GM21423 (cell line): Measurements from ENCODE around the gene CDKL1.
"Not testable (repeated sequence)": the region's sequence is repeated elsewhere in the genome, so short reads cannot be mapped to it uniquely, and the experiment has no call there.

Experiments used
- ATAC-seq: cut with Tn5 transposase; IDR thresholded peaks from one replicate; pipeline ENCODE4 v1.9.1; 2021; ENCODE audit warnings: mild to moderate bottlenecking, moderate library complexity; ENCODE audit not compliant: unreplicated experiment

CDKL1 gene

DNA sequence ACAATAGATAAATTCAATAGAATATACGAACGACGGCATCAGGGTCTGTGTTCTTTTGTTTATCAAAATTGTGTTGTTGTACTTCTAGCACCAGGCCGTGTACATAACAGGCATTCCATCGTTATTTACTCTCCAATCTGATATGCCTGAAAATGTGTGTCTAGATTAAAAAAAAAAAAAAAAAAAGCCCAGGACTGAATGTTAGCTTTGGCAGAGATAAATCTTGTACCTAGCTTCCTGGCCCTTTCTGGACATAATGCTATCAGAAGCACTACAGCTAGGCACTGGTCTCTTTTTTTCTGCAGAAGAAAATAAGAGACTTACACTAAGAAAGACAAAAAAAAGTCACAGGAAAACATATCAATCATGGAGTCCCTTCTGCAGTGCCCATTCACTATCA is 37.0 kb downstream of the CDKL1 start:
- ATAC-seq: no peak

DNA sequence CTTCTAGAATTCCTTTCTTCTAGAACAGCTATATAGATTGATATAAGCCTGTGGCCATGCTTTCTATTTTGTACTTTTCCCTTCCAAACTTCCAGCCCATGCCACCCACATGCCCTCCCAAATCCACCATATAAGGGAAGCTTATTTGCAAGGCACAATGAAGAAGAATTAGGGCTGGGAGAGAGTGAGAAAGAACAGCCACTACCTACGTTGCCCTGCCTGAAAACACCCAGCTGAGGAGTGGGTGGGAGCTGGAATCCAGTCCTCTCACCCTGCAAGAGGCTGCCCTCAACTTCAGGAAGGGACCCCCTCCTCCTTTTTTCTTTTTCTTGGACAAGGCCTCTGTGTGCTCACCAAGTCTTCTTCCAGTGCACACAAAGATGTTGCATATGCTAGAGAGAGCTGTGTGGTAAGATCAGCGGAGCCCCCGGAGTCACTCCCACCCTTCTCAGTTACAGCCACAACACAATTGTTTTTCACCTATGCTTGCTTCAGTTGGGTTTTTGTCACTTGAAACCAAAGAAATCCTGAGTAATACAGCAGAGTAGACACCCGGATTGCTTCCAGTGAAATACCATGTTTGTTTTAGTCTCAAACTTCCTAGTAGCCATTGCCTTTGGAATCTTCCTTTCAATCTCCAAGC is 38.8 kb downstream of the CDKL1 start:
- ATAC-seq: no peak

DNA sequence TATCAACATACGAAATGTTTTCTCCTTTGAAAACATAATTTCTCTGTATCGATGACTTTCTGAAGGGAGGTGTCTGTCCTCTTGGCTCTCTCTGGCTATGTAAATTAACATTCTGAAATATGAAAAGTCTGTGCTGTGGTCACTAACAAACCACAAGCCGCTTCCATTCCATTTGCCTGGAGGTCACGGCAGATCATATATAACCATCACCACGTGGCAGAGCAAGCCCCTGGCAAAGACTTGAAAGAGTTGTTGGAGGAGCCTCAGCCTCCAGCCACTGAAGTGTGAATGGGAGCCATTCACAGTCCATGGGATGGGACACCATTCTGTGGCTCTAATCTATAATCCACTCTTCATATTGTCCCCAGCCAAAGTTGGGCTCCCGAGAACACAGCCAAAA is 39.6 kb downstream of the CDKL1 start:
- no peak for ATAC-seq

DNA sequence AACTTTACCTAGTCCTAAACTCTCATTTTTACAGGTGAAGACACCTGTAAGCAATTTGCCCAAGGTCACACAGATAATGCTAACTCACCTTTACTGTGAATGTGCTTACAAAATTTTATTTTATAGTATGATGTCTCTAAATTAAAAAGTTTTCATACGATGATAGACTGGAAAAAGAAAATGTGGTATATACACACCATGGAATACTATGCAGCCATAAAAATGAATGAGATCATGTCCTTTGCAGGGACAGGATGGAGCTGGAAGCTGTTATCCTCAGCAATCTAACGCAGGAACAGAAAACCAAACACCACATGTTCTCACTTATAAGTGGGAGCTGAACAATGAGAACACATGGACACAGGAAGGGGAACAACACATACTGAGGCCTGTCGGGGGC is 40.4 kb downstream of the CDKL1 start:
- not testable (repeated sequence) for ATAC-seq

DNA sequence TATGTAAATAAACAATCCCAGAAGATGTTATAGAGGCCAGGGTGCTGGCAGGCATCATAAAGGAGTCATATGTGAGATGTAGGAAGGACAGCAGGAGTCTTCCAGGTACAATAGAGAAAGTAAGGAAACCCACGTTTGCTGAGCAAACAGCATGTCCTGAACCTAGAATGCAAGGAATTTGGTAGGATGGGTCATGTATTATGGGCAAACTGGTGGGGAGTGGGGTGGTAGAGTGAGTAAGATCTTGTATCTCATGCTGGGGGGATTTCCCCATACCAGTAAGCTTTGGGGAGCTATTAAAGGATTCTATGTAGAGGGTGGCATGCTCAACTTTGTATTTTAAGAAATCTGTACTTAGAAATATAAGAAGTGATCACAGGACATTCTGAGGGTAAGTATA is 41.0 kb downstream of the CDKL1 start:
- ATAC-seq: no peak

DNA sequence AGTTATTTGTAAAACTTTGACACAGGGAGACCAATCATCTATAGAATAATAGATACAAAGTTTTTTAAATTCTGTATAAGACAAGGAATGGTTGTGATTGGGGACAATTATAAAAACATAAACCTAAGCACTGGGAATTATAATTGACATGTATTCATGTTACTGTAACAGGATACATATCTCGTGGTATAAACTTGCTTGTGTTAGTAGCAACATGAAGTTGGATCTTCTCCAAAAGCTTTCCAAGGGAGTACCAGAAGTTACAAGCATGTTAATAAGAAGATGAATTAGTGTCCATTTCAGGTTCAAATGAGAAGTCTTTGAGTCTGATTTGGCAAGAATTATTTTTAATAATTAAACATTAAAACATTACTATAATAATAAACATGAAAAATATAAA is 42.2 kb downstream of the CDKL1 start:
- ATAC-seq: no peak

DNA sequence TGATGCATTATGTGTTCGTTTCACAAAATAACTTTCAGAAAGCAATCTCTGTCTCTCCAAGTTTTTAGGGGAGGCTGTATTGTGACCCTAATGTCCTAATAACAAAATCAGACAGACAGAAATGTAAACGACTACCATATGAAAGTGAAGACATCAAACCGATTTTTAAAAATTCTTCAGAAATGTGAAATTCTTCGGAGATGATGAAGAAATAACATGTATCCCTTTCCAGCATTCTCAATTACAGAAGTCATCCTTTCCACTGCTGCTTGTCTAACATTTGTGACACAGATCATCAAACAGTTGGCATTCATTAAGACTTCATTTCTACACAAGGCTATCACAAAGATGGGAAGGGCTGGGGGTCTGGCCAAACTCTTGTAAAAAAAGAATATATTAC is 43.6 kb downstream of the CDKL1 start:
- no peak for ATAC-seq

DNA sequence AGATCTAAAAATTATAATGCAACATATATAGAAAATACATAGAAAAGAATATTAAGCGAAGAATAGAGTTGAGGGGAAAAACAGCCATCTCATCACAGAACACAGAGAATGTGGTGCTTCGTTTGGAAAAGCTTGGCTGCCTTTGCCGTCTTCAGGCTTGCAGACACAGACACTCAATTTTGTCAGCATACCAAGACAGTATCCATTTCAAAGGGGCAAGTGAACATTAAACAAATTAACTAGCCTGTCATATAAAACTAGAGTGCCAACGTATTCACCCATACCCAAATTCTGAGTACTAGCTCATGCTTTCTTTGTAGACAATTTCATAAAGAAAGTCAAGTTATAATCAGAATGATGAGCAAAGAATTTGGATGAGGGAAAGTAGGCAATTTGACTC is 44.1 kb downstream of the CDKL1 start:
- no peak for ATAC-seq

DNA sequence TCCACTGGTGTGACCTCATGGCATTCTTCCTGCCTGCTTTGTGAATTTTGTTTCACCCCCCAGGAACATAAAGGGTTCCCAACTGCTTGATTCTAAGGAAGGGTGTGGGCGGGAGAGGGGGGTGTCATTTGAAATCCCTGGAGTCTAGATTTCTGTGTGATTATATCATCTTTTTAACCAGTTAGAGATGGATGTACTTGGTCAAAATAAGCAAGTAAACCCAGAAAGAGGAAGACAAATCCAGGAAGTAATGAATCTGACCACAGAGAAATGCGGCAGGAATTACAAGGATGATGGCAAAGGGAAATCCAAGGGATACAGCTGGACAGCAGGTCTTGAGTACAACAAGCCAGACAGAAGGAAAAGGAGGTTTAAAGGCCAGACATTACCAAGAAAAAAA is 45.7 kb downstream of the CDKL1 start:
- no peak for ATAC-seq

DNA sequence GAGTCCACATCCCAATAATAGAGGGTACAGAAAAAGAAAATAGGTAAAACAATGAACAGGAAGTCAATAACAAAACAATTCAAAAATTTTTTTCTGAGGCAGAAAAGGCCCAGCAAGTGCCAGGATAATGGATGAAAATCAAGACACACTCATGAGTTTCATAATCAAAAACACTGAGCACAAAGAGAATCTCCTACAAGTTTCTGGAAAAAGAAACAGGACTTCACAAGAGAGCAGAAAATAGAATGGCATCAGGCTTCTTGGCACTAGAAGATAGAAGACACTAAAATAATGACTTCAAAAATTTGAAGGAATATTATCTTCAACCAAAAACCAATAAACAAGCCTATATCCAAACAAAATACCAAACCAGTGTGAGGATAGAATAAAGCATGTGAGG is 47.7 kb downstream of the CDKL1 start:
- no peak for ATAC-seq

DNA sequence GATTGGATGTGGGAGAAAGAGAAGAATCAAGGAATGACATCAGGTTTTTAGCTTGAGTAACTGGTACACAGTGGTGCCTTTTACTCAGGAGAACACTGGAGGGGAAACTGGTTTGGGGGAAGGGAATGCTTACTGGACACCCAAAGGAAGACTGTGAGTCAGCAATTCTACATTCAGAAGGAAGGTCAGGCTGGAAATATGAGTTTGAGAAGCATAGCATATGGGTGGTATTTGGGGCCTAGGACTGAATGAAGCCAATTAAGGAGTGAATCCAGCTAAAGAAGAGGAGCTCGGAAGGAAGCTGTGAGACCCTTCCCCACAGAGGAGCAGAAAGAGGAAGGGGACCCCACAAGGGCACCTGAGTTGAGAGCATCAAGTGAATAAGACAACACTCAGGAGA is 49.2 kb downstream of the CDKL1 start:
- no peak for ATAC-seq

DNA sequence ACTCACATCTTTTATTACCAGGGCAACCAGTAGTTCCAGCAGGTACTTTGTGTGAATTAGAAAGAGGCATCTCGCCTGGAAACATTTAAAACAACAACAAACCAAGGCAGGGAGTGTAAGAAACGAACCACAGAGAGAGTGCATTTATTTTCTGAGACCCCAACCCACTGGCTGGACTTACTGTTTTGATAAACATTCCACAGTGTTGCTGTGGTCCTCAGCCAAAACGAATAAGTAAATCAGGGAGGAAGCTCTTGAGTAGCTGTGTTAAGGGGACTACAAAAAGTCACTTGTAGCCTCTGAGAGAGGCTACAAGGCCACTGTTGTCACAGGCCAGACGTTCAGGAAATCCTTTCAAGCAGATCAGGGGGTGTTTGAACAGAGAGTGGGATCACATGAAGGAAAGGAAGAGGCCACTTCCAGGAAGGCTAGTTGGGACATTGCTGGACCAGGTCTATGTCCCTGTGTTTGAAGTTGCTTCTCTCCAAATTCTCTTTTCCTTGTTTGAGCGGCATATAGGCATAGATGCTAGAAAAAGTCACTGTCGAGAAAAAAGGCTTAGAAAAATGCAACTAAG is 50.7 kb downstream of the CDKL1 start:
- no peak for ATAC-seq

DNA sequence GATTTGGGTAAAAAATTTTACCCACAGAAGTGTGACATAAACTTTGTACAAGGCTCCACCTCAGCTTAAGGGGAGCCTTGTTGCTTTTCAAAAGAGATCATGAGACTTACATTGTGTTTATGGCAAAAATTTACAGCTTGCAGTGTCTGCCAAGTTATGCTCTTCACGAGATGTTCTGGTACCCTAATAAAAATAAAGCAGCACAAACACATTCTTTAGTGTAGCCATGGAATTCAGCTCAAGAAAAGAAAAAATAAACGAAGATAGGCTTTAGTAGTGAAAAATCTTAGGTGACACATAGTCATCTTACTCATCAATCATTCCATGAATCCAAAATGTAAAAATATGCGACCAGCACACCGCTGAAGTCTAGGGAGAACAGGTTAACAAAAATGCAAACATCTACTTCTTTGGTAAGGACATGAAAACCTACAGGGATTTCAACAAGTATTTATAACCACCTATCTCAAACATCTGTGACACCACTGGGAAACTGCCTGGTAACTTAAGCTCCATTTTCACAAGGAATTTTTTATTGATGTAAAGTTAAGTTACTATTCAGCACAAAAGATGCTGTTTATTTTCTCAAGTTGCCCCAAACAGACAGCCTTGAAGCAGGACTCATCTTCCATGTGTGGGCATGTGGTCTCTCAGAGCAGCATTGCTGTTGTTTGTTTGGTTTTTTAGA is 51.7 kb downstream of the CDKL1 start:
- ATAC-seq: no peak

DNA sequence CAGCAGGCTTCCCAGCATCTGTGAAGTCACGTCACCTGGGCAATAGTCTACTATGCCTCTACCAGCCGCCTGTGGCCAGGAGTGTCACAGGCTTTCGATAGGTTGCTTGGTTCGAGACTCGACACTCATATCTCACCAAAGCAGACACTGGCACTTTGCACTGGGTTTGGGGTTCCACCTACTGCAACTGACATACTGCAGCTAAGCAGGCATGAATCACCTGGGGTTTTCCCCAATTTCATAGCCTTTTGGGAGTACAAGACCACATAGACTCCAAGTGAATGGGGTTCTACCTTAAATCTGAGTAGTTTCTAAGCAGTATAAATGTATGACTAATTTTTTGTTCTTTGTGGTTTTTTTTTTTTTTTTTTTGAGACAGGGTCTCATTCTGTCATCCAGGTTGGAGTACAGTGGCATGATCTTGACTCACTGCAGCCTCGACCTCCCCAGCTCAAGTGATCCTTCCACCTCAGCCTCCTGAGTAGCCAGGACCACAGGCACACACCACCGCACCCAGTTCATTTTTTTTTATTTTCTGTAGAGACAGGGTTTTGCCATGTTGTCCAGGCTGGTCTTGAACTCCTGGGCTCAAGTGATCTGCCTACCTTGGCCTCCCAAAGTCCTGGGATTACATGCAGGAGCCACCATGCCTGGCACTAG is 52.4 kb downstream of the CDKL1 start:
- ATAC-seq: peak; percentile 75

DNA sequence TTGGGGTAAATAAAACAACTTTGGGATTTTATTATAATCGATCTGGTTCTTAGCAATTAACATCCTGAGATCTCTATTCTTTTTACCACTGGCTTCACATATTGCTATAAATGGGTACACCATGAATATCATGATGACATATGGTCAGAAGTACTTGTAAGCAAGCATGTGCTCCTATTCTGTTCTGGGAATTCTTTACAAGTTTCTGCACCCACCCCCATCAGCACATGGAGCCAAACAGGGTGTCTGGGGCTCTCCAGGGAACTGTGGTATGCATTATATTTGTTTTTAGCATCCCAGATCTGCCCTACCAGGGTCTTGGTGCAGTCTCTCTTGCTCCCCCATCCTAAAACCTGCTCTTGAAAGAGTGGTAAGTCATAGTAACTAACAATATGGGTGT is 53.2 kb downstream of the CDKL1 start:
- ATAC-seq: no peak

DNA sequence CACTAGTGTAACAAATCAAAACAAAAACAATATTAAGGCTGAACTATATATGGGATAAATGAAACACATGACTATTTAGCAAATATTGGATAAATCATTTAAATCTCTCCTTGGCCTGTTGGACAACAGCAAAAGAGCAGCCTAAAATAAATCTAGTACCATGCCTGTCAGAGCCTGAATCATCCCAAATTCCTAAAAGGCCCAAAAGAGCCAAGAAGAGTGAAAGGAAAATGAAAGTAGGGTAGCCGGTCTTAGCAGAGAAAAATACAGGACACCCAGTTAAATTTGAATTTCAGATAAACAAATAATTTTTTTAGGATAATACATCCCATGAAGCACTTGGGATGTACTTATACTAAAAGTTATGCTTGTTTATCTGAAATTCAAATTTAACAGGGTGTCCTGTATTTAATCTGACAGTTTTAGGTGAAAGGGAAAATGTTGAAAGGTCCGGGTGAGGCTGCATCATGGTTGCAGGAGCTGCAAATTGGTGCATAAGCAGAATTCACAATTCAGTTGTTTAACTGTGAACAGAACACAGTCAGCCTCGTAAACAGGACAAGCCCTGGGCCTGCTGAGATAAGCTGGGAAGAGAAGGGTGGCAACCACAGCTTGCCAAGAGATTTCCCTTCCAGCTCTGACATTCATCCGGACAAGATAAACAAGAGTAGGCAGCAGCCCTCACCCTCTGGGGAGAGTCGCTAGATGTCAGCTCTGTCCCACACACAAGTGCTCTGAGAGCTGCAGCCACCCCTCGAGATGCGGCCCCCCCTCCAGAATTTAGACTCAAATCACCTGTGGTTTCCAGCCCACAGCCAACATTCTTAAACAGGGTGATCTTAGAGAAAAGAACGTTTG is 54.2 kb downstream of the CDKL1 start:
- peak; percentile 58 for ATAC-seq

DNA sequence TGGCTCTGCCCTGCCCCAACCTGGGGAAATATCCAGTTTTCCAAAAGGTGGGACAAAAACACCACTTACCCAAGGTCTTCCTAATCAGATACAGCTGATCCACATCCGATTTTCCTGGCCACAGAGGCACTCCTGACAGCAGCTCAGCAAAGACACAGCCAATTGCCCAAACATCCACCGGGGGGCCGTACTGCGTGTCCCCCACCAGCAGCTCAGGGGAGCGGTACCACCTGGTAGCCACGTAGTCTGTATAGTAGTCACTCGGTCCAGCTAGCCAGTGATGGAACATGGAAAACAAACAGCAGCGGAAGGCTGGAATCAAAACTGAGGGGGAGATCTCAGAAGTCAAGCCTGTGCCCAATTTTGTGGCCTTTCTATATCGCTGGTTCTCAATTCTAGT is 55.7 kb downstream of the CDKL1 start:
- no peak for ATAC-seq

DNA sequence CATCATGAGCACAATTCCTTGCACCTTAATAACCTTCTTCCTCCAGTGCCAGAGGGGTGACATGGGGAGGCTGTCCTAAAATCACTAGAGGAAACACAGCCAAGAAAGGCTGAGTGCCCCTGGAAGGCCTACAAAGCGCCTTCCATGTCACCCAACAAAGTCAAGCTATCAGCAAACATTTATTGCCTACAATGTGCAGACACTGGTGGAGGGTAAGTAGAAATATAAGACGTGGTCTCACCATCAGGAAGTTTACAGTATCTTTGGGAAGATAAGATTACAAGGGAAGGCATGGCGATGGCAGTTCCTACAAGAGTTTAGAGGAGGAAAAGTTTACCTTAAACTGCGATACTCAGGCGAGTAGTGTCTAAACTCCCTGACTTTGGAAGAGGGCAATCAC is 56.6 kb downstream of the CDKL1 start:
- no peak for ATAC-seq

DNA sequence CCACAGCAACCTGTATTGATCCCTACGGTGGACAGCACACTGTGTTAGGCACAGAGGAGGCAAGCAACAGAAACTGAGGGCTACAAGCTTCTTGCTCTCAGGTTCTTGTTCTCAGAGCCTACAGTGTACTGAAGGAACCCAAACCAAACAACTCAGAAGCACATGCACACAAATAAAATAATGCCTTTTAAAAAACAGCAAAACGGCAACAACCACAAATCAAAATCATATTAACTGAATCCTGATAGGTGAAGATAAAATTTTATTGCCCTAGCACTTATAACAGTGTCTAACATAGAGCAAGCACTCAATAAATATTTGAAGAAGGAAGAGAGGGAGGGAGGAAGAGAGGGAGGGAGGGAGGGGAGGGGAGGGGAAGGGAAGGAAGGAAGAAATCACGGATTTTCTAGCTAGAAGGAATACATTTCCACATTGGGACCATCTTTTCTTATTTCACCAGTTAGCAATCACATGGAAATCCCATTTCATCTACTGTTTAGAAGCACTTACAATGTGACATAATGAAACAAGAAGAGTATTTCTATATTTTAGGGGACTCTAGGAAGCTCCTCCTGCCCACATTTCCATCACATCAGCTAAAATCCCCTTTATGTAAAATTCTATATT is 57.4 kb downstream of the CDKL1 start:
- ATAC-seq: no peak

DNA sequence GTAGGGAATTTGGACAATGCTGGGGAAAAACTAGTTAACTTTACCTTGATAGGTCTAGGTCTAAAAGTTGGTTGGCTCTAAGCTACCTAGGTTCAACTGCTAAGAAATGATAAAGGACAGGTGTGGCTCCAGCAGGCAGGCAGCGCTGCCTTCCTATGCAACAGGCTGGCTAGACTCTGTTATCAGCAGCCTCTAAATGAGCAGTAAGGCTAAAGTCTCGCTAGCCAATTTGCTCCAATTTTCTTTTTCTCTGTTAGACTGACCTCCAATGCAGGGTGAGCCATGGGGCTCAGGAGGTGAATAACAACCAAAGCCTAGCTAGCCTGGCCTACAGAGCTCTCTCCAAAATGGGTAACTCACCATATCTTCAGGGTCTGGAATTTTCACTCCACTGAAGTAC is 58.1 kb downstream of the CDKL1 start:
- no peak for ATAC-seq
